Heart left ventricle (tissue), 16 donors: ENCODE results near the gene ARMC5. TPM values are rescaled to one million over a fixed set of nuclear protein-coding genes. Genes with fewer than 3 reads are reported as not detected.

ENCODE experiments used
- ATAC-seq, 4 donors: fragments of 200-7000 bp; cut with Tn5 transposase; one replicate each; pipeline ENCODE4 v1.9.1; 2020 to 2022; ENCODE audit warnings: moderate library complexity in 4 of 4, mild to moderate bottlenecking in 3 of 4, moderate number of reproducible peaks in 1 of 4
- DNase-seq, 5 donors: peaks; one replicate each; pipeline ENCODE4 v3.0.0-alpha.2; 2020
- H3K27ac ChIP-seq, 12 donors: fragments of 200-600 bp; sonication (generic) in 4 of 12; one replicate each; pipeline versions ENCODE4 v1.5.0 to v1.8.0; 2016 to 2022; ENCODE audit warnings: mild to moderate bottlenecking in 2 of 12
- H3K27me3 ChIP-seq, 9 donors: fragments of 200-600 bp; sonication (generic) in 2 of 9; one replicate each; pipeline versions ENCODE4 v1.5.1 to v1.8.0; 2016 to 2022; ENCODE audit warnings: mild to moderate bottlenecking in 3 of 9
- H3K36me3 ChIP-seq, 9 donors: fragments of 200-600 bp; sonication (generic) in 2 of 9; one replicate each; pipeline versions ENCODE4 v1.5.0 to v1.8.0; 2018 to 2022; ENCODE audit warnings: mild to moderate bottlenecking in 2 of 9
- H3K4me1 ChIP-seq, 12 donors: fragments of 200-600 bp; sonication (generic) in 4 of 12; one replicate each; pipeline versions ENCODE4 v1.5.0 to v1.8.0; 2016 to 2022; ENCODE audit warnings: mild to moderate bottlenecking in 3 of 12
- H3K4me3 ChIP-seq, 12 donors: fragments of 200-600 bp; sonication (generic) in 4 of 12; one replicate each; pipeline versions ENCODE4 v1.5.0 to v1.8.0; 2017 to 2022; ENCODE audit warnings: mild to moderate bottlenecking in 9 of 12, moderate library complexity in 4 of 12
- H3K9me3 ChIP-seq, 12 donors: fragments of 200-600 bp; sonication (generic) in 4 of 12; one replicate each; pipeline versions ENCODE4 v1.5.0 to v1.8.0; 2016 to 2022; ENCODE audit warnings: mild to moderate bottlenecking in 1 of 12
- CTCF ChIP-seq, 12 donors: fragments of 200-600 bp; sonication (generic) in 4 of 12; IDR thresholded peaks; one replicate each; pipeline versions ENCODE4 v1.5.0 to v1.8.0; 2018 to 2022; ENCODE audit warnings: antibody characterized with exemption in 12 of 12, mild to moderate bottlenecking in 5 of 12
- POLR2A ChIP-seq, 2 donors: fragments of 450-650 bp; IDR thresholded peaks; one replicate each; pipeline ENCODE4 v1.6.1; 2017; ENCODE audit warnings: antibody characterized with exemption in 2 of 2, mild to moderate bottlenecking in 2 of 2, moderate library complexity in 2 of 2
- WGBS, 4 donors: extraction: QIAGEN DNeasy Blood & Tissue Kit in 2 of 4; methylation state at CpG; one replicate each; pipeline versions ENCODE4 v1.1.5 to v1.1.7; 2013 to 2018; 5-methylcytosine and 5-hydroxymethylcytosine counted together
- intact Hi-C, 10 donors: fragments of 100-400 bp; cut with DNase I; formaldehyde crosslinking; loops; one replicate each; pipeline versions ENCODE4 v1.11.1 to v1.14.2; 2022
- polyA plus RNA-seq, 2 donors: library from polyadenylated mRNA; stranded (reverse); fragments of 200-250 nt; gene quantifications; one replicate each; pipeline ENCODE4 v1.2.3, GENCODE V29; 2013
- total RNA-seq, 9 donors: library from RNA; depleted of rRNA in 2 of 9; stranded (reverse); fragments of >200 nt in 2 of 9; fragmentation: NEBNext Ultra II Directional in 3 of 9; extraction: Animal tissue kit (Norgen Biotek cat#: 25700) in 3 of 9; gene quantifications; one replicate each; pipeline versions ENCODE4 v1.1.0 to v1.2.4, GENCODE V29; 2016 to 2023
- donor health status: ischemic (EF 13 %, LVEDD 7.1; RV severe dilation, severe dysfunction).
- donor health status: healthy with polysubstance abuse.
- donor health status: DM: no; HTN: yes; CAD: no.
- donor health status: DM: no; HTN: no; CAD: no.
- donor health status: ischemic (EF 25% LVEDD 6.9; RV normal size, moderate dysfunction).
- donor health status: ischemic (EF 25% LVEDD 5.7; RV mildly dilated, moderate dysfunction).
- donor health status: healthy.
- donor health status: DM: yes; HTN: yes; CAD: no.
- donor health status: ischemic (EF 35%, LVEDD 5.7; RV mildly dilated, moderate dysfunction).
- donor health status: nonischemic (EF 11% LVEDD 7.7; RV severe dilation, severe dysfunction).
- donor health status: DM: yes; HTN: yes; CAD: no.
- donor health status: PGD.
- donor health status: ischemic (EF 29% LVEDD 5.4; RV normal size, mild dysfunction).
- donor health status: nonischemic (EF 23%, LVEDD 6.1; RV moderate dilation, normal function).

ARMC5 gene
- total and polyA plus RNA-seq, 11 donors = 4.1 to 9.2 (median 6.6) TPM

- H3K27ac ChIP-seq = peak overlapping the region in 3 of 12 donors; percentile 38 to 54 (median 51)
- no peak for DNase-seq
- H3K4me1 ChIP-seq = peaks cover 0 to 23% (median 2%) of the 10 kb centered on the region in 12 donors
- TF ChIP-seq POLR2A (IDR thresholded peaks at IDR 0.05) = no peak
- WGBS, 4 donors = 46 to 63% (median 52%) methylated on average over 2 to 3 of the region's 3 CpGs
- H3K9me3 ChIP-seq = no peaks in the 10 kb centered on the region
- peak in 3 of 4 donors; percentile 8 to 23 (median 10) for ATAC-seq
- no peak overlapping the region for H3K4me3 ChIP-seq
- intact Hi-C loops = loop anchor here in 1 of 10 donors (10.0 kb wide), 1 partner anchor 228 kb away; no protein-coding TSS in a partner anchor
- H3K27me3 ChIP-seq = peaks cover 0 to 2% (median 0%) of the 10 kb centered on the region in 9 donors
- peaks cover 0 to 10% (median 0%) of the 10 kb centered on the region in 9 donors for H3K36me3 ChIP-seq
Observed at GRCh38 chr16:31423241-31423640, 36.1 kb upstream of the ARMC5 start.

GRCh38 chr16:31423801-31424200 is 35.5 kb upstream of the ARMC5 start:
- DNase-seq = no peak

GRCh38 chr16:31427441-31428278 is 31.6 kb upstream of the ARMC5 start:
- Histone ChIP-seq H3K9me3 (no peaks in the 10 kb centered on the region), H3K36me3 (peaks cover 0 to 10% (median 0%) of the 10 kb centered on the region in 9 donors), H3K27me3 (no peaks in the 10 kb centered on the region), H3K4me1 (peaks cover 0 to 50% (median 13%) of the 10 kb centered on the region in 12 donors), H3K27ac (peak overlapping the region; percentile 86 to 100 (median 95)), H3K4me3 (peak overlapping the region; percentile 25 to 72 (median 58))
- TF ChIP-seq POLR2A (IDR thresholded peaks at IDR 0.05) (no peak), CTCF (IDR thresholded peaks at IDR 0.05) (no peak)
- DNase-seq = peak; percentile 54 to 87 (median 74)
- ATAC-seq = peak in 3 of 4 donors; percentile 25 to 37 (median 28)
- intact Hi-C loops = loop anchor here in 1 of 10 donors (10.0 kb wide), 1 partner anchor 233 kb away; no protein-coding TSS in a partner anchor
- 11 to 26% (median 19%) methylated on average over 25 to 75 of the region's 83 CpGs for WGBS, 4 donors

More at GRCh38 chr16:31423801-31424200, 35.5 kb upstream of the ARMC5 start:
- TF ChIP-seq POLR2A (IDR thresholded peaks at IDR 0.05) = no peak
- TF ChIP-seq CTCF (IDR thresholded peaks at IDR 0.05) = no peak
- Histone ChIP-seq H3K4me3 (no peak overlapping the region), H3K4me1 (peaks cover 0 to 27% (median 3%) of the 10 kb centered on the region in 12 donors), H3K36me3 (peaks cover 0 to 10% (median 0%) of the 10 kb centered on the region in 9 donors), H3K9me3 (no peaks in the 10 kb centered on the region), H3K27me3 (peaks cover 0 to 2% (median 0%) of the 10 kb centered on the region in 9 donors), H3K27ac (peak overlapping the region in 3 of 12 donors; percentile 38 to 54 (median 51))
- intact Hi-C loops = loop anchor here in 1 of 10 donors (10.0 kb wide), 1 partner anchor 229 kb away; no protein-coding TSS in a partner anchor
- peak in 3 of 4 donors; percentile 2 to 6 (median 4) for ATAC-seq
- 55 to 71% (median 64%) methylated on average over 10 to 12 of the region's 12 CpGs for WGBS, 4 donors

- Histone ChIP-seq H3K27me3 (no peaks in the 10 kb centered on the region), H3K4me3 (peak within 1 kb of the TSS; percentile 25 to 72 (median 58)), H3K4me1 (peaks cover 0 to 56% (median 13%) of the 10 kb centered on the region in 12 donors), H3K9me3 (no peaks in the 10 kb centered on the region), H3K27ac (peak within 1 kb of the TSS; percentile 86 to 100 (median 95)), H3K36me3 (peaks cover 0 to 10% (median 0%) of the 10 kb centered on the region in 9 donors)
- DNase-seq (peak in 4 of 5 donors; percentile 70 to 86 (median 78)), ATAC-seq (peak; percentile 81 to 88 (median 84))
- TF ChIP-seq POLR2A (IDR thresholded peaks at IDR 0.05) (peak in 1 of 2 donors; percentile 75), CTCF (IDR thresholded peaks at IDR 0.05) (no peak)
- WGBS, 4 donors = 17 to 48% (median 33%) methylated on average over 1 to 7 of the region's 7 CpGs
- intact Hi-C loops = loop anchor here in 1 of 10 donors (10.0 kb wide), 1 partner anchor 233 kb away; no protein-coding TSS in a partner anchor
Observed at GRCh38 chr16:31428279-31428597, 31.1 kb upstream of the ARMC5 start, which contains the start of gene COX6A2. TSS of gene COX6A2 (minus strand) at chr16:31428360. CDS start at chr16:31428325, 35 bp downstream.
